HL-60/S4 treated with phorbol 12-myristate 13-acetate at 8.2 ng/mL for 4 days and 3 days (cell line): Measurements from ENCODE around the gene TIGAR.

Experiments used
- in situ Hi-C: fragments of 300-500 bp; cut with MboI; formaldehyde crosslinking; loops from 2 replicates; pipeline ENCODE4 v1.15.0; 2022; ENCODE audit warnings: low sequenced_read_pairs

Gene TIGAR

DNA sequence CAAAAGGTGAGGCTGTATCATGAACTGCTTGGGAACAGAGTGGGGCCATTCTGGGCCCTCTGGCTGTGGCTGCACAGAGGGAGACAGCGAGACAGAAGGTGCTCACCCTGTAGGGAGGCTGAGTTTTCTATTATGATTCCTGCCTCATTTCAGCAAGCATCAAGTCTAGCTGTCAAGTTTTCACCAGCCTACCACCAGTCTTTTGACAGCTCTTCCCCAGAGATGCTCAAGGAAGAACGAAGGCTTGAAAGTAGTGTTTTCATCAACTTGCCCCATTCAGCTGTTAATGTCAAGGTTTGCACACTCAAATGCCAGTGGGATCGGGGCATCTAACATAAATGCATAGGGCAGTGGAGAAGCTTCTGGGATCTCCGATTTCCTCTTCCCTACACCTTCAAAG is 48.5 kb downstream of the TIGAR start:
- in situ Hi-C loops = no loop called here

DNA sequence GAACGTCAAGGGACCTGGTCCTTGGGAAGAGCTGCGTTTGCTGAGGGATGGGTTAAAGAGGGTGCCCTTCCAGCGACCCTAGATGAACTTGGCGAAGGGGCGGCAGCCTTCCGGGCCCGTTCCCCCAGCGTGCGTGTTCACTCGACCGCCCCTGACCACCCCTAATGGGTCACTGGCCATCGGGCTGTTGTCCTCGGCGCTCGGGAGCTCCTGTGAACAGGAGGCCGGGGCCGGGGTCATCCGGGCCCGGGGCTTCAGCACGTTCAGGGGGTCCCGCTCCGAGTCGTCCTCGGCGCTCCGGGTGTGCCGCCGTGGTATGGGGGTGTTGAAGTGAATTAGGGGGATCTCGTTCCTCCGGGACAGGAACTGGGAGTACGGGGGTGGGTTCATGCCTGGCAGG is 49.3 kb downstream of the TIGAR start:
- in situ Hi-C loops = no loop called here

DNA sequence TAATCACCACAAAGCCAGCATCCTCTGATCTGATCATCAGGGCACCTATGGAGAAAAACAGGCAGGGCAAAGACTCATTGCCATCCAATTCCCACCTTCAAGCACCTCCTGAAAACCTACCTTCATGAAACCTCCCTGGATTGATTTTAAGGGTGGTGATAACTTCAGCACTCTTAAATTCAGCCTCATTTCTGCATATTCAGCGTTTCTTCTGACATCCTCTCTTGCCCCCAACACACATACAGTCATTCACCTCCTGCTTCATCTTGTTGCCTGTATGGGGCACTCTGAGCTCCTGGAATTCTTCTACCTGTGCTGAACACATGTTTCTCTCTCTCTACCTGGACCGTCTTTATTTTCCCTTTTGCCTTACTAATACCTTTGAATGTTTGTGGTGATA is 51.6 kb downstream of the TIGAR start:
- in situ Hi-C loops = no loop called here

DNA sequence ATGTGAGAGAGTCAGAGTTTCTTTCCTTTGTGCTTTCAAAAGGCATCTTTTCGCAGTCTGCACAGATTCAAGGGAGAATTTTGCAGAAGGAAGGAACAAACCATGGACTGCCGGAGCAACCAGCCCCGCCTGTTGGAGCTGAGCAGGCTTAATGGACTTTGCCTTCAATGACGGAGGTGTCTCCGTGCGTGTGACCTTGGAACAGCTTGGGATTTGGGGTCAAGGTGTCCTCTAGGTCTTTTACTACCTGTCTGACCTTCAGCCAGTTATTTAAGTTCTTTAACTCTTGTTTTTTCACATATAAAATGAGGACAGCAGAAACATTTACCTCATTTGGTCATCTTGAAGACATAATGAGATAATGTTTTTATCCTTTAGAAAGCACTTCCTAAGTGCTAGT is 54.4 kb downstream of the TIGAR start:
- in situ Hi-C loops = no loop called here

DNA sequence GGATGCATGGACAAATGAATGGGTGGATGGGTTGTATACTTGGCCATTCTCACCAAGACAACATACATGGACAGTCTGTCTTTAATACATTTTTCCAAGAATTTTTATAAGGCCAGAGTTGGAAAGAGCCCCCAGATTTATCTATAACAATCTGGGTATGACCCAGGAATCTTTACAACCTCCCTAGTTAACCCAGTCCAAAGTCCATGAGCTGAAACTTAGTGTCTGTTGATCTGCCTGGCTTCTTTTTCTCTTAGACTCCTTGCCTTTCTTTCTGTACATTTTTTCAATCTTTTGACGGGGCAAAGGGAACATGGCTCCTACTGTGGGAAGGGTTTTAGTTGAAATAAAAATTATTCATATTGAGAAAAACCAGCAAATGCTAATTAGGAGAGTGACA is 57.8 kb downstream of the TIGAR start:
- in situ Hi-C loops = no loop called here

DNA sequence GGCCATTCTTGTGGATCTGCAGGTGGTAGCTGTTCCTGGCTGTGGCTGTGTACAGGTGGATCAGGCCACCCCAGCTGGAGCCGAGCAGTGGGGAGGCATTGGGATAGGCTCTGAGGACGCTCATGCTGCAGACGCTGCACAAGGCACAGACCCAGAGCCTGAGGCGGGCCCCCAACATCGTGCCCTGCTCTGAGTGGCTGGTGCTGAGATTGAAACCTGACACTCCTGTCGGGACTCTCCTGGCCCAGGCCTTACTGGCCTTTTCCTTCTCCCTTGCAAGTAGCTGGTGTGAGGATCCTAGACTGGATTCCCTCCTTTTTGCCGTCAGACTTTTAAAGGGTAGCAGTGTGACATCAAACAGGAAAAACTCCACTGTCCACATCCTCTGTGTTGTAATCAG is 58.4 kb downstream of the TIGAR start, which contains the start of gene FGF23:
Gene FGF23, minus strand, starts transcription at position 308 of the 400 bp plus-strand sequence. Its CDS starts 130 bp downstream, at position 178.
- in situ Hi-C loops = no loop called here

DNA sequence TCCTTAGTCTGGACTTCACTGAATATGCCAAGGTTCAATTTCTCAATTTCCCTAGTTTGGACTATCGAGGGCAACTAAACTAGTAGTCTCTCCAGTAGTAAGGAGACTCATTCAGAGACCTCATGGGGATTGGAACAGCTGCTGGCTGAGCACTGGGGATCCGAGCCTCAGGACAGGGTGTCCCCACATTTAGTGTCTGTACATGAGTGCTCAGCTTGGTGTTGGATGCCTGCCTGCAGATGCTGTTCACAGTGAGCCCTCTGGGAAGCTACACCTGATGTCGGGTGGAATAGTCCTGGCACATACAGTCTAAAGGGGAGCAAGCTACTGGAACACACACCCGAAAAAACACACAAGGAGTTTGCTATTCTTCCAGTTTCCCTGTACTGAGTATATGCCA is 59.3 kb downstream of the TIGAR start:
- in situ Hi-C loops = no loop called here

DNA sequence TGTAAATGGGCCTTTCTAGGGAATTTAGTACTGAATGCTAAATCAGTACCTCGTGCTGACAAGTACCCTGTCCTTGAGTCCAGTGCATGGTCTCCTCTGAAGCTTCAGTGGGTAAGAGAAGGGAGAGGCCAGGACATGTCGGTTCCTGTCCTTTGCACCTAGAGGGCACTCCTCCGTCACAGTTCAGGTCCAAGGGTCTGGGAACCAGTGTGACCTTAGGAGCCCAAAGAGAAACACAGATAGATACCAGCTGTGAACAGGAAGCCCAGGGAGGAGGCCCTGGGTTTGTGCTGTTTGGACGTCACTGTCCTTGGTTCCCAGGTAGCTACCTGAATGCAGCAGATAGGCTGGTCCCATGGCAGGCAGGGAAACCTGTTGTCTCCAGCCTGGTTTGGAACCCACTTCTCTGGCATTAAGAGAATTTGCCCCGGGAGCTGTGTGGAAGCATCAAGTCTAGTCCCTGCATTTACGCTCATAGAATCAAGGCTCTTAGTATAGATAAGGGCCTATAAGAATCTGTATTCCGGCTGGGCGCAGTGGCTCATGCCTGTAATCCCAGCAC is 62.4 kb downstream of the TIGAR start:
- in situ Hi-C loops = no loop called here

DNA sequence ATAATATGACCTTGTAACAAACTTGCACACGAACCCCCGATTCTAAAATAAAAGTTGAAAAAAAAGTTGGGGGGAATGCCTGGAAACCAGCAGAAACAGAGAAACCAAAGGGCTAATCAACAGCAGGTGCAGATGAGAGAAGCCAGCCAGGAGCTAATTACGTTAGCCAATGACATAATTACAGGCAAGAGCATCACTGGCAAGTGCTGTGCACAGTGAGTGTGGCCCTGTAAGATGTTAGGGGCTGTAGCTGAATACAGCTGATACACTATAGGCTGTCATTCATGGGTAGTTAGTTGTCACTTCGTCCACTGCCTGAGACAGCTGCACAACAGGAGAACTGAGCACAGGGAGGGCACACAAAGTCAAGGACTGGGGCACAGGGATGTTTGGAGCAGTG is 65.8 kb downstream of the TIGAR start:
- in situ Hi-C loops = no loop called here

DNA sequence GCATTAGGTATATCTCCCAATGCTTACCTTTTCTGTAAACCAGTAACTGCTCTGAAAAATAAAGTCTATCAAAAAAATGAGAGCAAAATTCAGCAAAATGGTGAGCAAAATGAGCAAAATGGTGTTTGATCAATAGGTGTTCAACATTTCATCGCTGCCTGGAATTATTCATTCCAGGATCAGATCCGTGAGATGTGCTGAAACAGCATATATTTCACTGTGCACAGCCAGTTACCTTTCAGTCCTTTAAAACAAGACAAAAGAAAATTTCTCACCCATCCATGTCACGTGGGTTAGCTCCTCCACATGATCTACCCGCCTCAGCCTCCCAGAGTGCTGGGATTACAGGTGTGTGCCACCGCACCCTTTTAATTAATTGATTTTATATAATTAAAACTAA is 66.6 kb downstream of the TIGAR start:
- in situ Hi-C loops = no loop called here

DNA sequence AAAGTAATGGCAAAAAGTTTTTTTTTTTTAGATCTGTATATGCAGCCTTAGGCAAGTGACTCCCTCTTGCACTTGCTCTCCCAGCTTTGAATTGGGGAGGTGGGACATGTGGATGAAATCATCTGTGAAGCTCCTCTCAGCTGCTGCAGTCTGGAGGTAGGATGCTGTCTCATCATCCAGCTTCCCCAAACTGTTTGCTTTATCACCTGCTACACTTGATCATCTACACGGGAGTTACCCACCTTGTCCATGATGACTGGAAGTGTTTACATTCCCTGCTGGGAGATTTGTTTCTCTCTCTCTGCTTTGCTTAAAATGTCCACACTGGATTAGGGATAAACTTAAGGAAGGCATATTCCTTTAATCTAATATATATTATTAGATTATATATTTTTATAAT is 67.0 kb downstream of the TIGAR start:
- in situ Hi-C loops = no loop called here

DNA sequence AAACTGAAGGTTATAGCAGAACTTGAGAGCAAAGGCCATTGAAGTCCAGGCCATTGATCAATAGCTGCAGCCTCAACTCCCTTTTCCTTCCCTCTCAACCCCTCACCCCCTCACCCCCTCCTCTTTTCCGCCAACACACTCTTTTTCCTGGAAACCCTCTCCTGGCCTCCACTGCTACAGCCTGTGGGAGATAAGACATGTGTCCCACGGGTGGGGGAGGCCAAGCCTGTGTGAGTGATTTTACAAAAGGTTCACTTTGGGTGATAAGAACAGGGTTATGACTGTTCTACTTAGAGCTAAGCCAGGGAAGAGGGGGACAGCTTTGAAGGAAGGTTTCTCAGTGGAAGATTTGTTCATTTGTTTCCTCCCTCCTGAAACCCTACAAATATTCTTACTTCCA is 67.6 kb downstream of the TIGAR start:
- in situ Hi-C loops = no loop called here

DNA sequence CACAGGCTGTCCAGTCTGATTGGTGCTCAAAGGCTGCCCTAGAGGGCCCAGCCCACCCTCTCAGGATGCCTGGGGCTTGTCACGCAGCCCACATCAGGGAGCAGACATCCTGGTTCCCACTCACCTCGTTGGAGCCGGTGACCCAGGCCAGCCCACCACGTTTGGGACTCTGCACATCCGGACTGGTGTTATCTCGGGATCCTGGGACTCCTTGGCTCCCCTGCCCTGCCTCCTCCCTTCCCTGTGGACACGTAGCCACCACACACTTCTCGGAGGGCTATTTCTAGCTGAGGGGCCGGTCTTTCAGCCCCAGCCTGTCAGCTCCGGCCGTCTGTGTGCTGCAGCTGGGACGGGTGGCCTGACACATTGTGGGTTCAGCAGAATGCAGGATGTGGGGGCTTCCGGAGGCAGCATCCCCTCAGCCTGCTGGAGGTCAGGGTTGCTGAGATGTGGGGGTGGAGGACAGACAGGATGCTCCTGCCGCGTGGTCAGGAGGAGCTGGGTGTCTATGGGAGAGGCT is 71.3 kb downstream of the TIGAR start:
- in situ Hi-C loops = no loop called here

DNA sequence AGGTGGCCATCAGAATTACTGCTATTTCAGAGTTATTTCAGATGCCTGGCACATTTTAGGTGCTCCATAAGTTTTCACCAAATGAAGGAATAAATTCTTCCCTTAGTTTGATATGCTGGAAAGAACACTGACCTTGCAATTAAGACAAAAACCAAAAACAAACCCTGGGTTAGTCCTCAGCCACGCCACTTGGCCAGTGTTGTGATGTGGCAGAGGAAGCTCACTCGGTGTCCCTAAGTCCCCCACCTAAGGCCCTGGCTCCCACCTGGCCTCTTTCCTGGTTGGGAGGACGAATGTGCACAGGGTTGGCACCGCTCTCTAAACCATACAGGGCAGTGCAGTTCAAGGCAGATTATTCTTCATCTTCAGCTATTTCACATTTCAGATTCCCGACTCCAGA is 72.2 kb downstream of the TIGAR start:
- in situ Hi-C loops = no loop called here

DNA sequence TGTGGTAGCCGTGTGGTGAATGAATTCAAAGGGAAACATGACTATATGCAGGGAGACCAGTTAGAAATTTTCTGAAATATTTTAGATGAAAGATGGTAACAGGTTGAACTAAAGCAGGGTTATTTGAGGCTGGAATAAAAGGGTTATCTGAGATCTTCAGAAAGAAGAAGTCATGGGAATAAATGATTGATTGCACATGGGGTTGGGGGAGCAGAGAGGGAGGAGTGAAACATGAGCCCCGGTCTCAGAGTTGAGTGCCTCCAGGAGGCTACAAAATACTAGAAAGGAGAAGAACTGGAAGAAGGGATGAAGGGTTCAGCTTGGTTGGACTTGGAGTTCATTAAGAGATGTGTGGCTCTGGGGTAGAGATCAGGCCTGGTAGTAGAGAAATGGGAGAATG is 74.8 kb downstream of the TIGAR start:
- in situ Hi-C loops = no loop called here

DNA sequence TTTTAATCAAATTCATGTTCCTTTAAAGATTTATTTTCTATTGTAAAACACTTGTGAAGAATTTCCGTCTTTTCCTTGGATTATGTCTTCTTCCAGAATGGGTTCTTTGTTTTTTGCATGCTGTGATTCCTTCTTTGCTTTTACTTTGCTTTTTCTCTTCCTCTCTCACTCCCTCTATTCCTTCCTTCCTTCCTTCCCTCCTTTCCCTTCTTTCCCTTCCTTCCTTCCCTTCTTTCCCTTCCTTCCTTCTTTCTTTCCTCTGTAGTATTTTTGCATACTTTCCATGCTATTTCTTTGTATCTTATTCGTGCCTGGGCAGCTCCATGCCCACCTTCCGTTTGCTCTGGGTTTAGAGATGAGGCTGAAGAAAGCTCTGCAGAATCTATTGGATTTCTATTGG is 80.1 kb downstream of the TIGAR start:
- in situ Hi-C loops = no loop called here

DNA sequence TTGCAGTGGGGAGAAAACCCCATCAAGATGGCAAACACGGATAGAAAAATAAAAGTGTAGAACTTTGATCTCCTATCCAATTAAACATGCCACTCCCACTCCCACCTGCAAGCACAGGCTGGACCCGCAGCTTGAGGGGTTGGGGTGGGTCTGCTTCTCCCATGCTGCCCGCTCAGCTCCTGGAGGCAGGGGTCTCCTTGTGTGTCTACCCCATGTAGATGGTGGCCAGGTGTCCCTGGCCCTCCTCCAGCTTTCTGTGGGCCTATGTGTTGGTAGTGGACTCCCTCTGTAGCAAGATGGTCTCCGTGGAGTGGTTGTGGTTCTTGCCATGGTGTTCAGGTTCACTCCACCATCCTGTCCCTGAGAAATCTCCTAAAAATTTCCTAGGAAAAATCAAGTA is 82.0 kb downstream of the TIGAR start:
- in situ Hi-C loops = no loop called here
